K562 (cell line): ENCODE results near the gene MEIKIN. TPM values are rescaled to one million over a fixed set of nuclear protein-coding genes. Genes with fewer than 3 reads are reported as not detected.

Source experiments
- CREB1 ChIP-seq, 2 experiments: sonication (generic) in 1 of 2; formaldehyde crosslinking in 1 of 2; IDR thresholded peaks; 2 replicates each; pipeline versions ENCODE4 v1.6.1 to v1.8.0; 2012 to 2022; ENCODE audit warnings: inconsistent platforms in 1 of 2, mild to moderate bottlenecking in 1 of 2, missing genetic modification reagents in 1 of 2, moderate library complexity in 1 of 2
- MGA ChIP-seq: fragments of 450-650 bp; IDR thresholded peaks from 2 replicates; pipeline ENCODE4 v1.6.1; 2016; ENCODE audit warnings: mild to moderate bottlenecking, moderate library complexity
- MTF1 ChIP-seq: fragments of 250-450 bp; sonication (Bioruptor Pico); IDR thresholded peaks from 2 replicates; pipeline ENCODE4 v1.9.0; 2021; ENCODE audit warnings: moderate library complexity, mild to moderate bottlenecking, inconsistent platforms, borderline replicate concordance
- NEUROD1 ChIP-seq: fragments of 150-350 bp; IDR thresholded peaks from 2 replicates; pipeline ENCODE4 v1.6.1; 2014; ENCODE audit warnings: borderline replicate concordance, low read length, low read depth; ENCODE audit not compliant: partially characterized antibody
- POLR2B ChIP-seq: fragments of 450-650 bp; IDR thresholded peaks from 2 replicates; pipeline ENCODE4 v1.6.1; 2018; ENCODE audit warnings: low read depth; ENCODE audit not compliant: partially characterized antibody
- SIX5 ChIP-seq, 2 experiments: IDR thresholded peaks; 2 replicates each; pipeline ENCODE4 v1.6.1; 2011; ENCODE audit warnings: low read length in 2 of 2, borderline replicate concordance in 1 of 2, low read depth in 1 of 2, mild to moderate bottlenecking in 1 of 2, moderate library complexity in 1 of 2; ENCODE audit not compliant: insufficient read depth in 1 of 2
- ZBED1 ChIP-seq: IDR thresholded peaks from 2 replicates; pipeline ENCODE4 v1.6.1; 2014
- ZBTB12 ChIP-seq: fragments of 250-450 bp; sonication (Bioruptor Pico); IDR thresholded peaks from 2 replicates; pipeline ENCODE4 v1.4.0; 2020
- ZNF561 ChIP-seq: fragments of 450-650 bp; formaldehyde crosslinking; conservative IDR thresholded peaks from 2 replicates; pipeline ENCODE4 v1.4.0; 2020; ENCODE audit warnings: mild to moderate bottlenecking, moderate library complexity
- ZNF766 ChIP-seq: fragments of 200-800 bp; sonication (Bioruptor generic); conservative IDR thresholded peaks from 2 replicates; pipeline ENCODE4 v1.6.1; 2016; ENCODE audit warnings: missing genetic modification characterization, missing compliant biosample characterization
- polyA plus RNA-seq, 8 experiments: library from polyadenylated mRNA; depleted of rRNA in 4 of 8; stranded (reverse) in 5 of 8; unstranded in 3 of 8; fragments of >200 nt; fragmentation: Nextera tagmentation in 2 of 8; fragmentation: Illumina TruSeq in 1 of 8; extraction: Ambion mirVana in 2 of 8; extraction: Trizol in 1 of 8; gene quantifications; 2 replicates each; pipeline versions ENCODE4 v1.2.1 to v1.2.3, GENCODE V29; 2011 to 2014; ENCODE audit warnings: inconsistent platforms in 1 of 8, missing spikeins in 1 of 8
- total RNA-seq, 7 experiments: library from RNA; depleted of rRNA in 6 of 7; stranded (reverse); fragments of >200 nt in 6 of 7; fragmentation: Illumina TruSeq in 2 of 7; extraction: Trizol in 2 of 7; gene quantifications; 2 replicates each; pipeline versions ENCODE4 v1.2.1 to v1.2.3, GENCODE V29; 2011 to 2021; ENCODE audit warnings: low replicate concordance in 1 of 7

Gene MEIKIN
- total and polyA plus RNA-seq, 9 of the 15 experiments (the other 6 are each of a cell fraction or from before 2014, with no cell fraction given): 0.18 TPM; not detected in 8

DNA sequence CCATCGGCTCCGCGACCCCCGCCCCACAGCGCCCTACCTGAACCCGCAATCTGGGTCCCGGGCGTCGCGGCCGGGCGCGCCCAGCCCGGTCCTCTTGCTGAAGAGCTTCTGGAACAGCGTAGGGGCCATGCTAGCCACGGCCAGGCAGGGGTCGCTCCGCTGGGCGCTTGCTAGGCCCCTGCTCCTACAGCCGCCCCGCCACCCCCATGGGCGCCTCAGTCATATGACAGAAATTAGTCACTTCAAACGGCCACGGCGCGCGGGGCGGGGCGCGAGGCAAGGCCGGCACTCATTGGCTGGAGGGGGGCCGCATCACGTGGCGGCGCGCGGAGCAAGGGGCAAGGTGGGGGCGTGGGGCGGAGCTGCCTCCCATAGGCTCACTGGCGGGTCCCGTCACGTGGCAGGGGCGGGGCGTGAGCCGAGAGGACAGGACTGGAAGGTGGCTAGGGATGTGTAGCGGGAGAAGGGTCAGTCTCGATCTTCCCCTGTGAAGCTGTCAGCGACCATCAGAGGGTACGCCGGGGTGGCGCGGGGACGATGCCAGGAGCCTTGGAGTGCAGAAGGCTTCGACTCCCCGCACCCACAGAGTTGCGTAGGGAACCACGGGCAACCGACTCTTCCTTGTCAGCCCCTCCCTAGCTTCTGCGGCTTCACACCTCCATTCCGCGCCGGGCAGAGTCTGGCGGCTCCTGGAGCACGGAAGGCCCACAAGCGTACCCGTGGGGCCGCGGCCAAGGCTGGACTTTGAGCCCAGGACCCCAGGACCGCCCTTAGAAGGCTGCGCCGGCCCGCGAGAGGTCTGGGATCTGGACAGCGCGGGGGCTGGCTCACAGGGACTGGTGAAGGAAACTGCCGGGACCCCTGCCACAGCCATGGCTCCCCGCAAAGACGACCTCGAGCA lies 148.4 kb downstream of the MEIKIN start, which contains the start of gene FNIP1 (continued):
- TF ChIP-seq NEUROD1: peak; percentile 69
- no peak for TF ChIP-seq MTF1 (CRISPR knock-in tag)
- TF ChIP-seq SIX5 (IDR thresholded peaks at IDR 0.05; ENCODE audit: borderline replicate concordance in 1 of 2, insufficient read depth in 1 of 2, low read depth in 1 of 2, low read length in 2 of 2): no peak
- peak; percentile 87 for TF ChIP-seq CREB1 (IDR thresholded peaks at IDR 0.05)
- TF ChIP-seq CREB1 (CRISPR knock-in tag; IDR thresholded peaks at IDR 0.05): peak; percentile 87
- TF ChIP-seq MGA: peak; percentile 97
- TF ChIP-seq ZNF561 (CRISPR knock-in tag): peak; percentile 58; the same call in 1 of the 2 replicates
- TF ChIP-seq ZBED1: peak; percentile 29; the same call in 1 of the 2 replicates
- TF ChIP-seq ZBTB12 (CRISPR knock-in tag): no peak
- peak; percentile 73; the same call in 1 of the 2 replicates for TF ChIP-seq ZNF766
- peak; percentile 78 for TF ChIP-seq POLR2B
